KMS-11 (cell line): ENCODE measurements around the gene NDUFA7.
"Not testable (repeated sequence)": the region's sequence is repeated elsewhere in the genome, so short reads cannot be mapped to it uniquely, and the experiment has no call there.

ENCODE experiments used
- H2AFZ ChIP-seq: fragments of 200-600 bp; sonication (generic); 2 replicates; pipeline ENCODE4 v1.6.1; 2016; ENCODE audit warnings: antibody characterized with exemption, mixed run types, low read depth
- H3K27ac ChIP-seq: fragments of 200-600 bp; sonication (generic); 2 replicates; pipeline ENCODE4 v1.6.1; 2016; ENCODE audit warnings: mild to moderate bottlenecking, mixed run types
- H3K27me3 ChIP-seq: fragments of 200-600 bp; sonication (generic); 2 replicates; pipeline ENCODE4 v1.6.1; 2017; ENCODE audit warnings: mild to moderate bottlenecking, low read depth, mixed run types, moderate library complexity; ENCODE audit not compliant: insufficient read depth
- H3K36me3 ChIP-seq: fragments of 200-600 bp; sonication (generic); 2 replicates; pipeline ENCODE4 v1.6.1; 2017; ENCODE audit warnings: mild to moderate bottlenecking, mixed run types; ENCODE audit not compliant: insufficient read depth
- H3K4me1 ChIP-seq: fragments of 200-600 bp; sonication (generic); 2 replicates; pipeline ENCODE4 v1.6.1; 2016; ENCODE audit warnings: mild to moderate bottlenecking, low read depth, mixed run types; ENCODE audit not compliant: poor library complexity, severe bottlenecking
- H3K4me2 ChIP-seq: fragments of 200-600 bp; sonication (generic); 2 replicates; pipeline ENCODE4 v1.7.0; 2016; ENCODE audit warnings: mild to moderate bottlenecking, mixed run types
- H3K4me3 ChIP-seq: fragments of 200-600 bp; sonication (generic); IDR thresholded peaks from 2 replicates; pipeline ENCODE4 v1.6.1; 2017; ENCODE audit warnings: low read depth, low read length, mixed read lengths; ENCODE audit not compliant: insufficient read depth
- H3K79me2 ChIP-seq: fragments of 200-600 bp; sonication (generic); 2 replicates; pipeline ENCODE4 v1.6.1; 2016; ENCODE audit warnings: low read depth, mixed run types; ENCODE audit not compliant: insufficient read depth
- H3K9ac ChIP-seq: fragments of 200-600 bp; sonication (generic); 2 replicates; pipeline ENCODE4 v1.6.1; 2016; ENCODE audit warnings: mild to moderate bottlenecking, mixed run types
- H4K20me1 ChIP-seq: fragments of 200-600 bp; sonication (generic); 2 replicates; pipeline ENCODE4 v1.6.1; 2016; ENCODE audit warnings: mild to moderate bottlenecking, mixed run types; ENCODE audit not compliant: insufficient read depth
- CTCF ChIP-seq: fragments of 200-600 bp; sonication (generic); conservative IDR thresholded peaks from 2 replicates; pipeline ENCODE4 v1.6.1; 2017; ENCODE audit warnings: low read depth, mild to moderate bottlenecking, antibody characterized with exemption, low read length, moderate library complexity, mixed read lengths

The NDUFA7 gene

GRCh38 chr19:8360196-8360595 lies 39.0 kb upstream of the NDUFA7 start:
- peaks cover 7% of the 10 kb centered on the region for H3K4me1 ChIP-seq
- H3K4me3 ChIP-seq: no peak overlapping the region
- no peak overlapping the region for H2AFZ ChIP-seq
- no peak overlapping the region for H3K27ac ChIP-seq
- no peak overlapping the region for H3K4me2 ChIP-seq
- no peak overlapping the region for H3K9ac ChIP-seq
- no peaks in the 10 kb centered on the region for H4K20me1 ChIP-seq
- H3K79me2 ChIP-seq: no peaks in the 10 kb centered on the region
- TF ChIP-seq CTCF: no peak
- no peaks in the 10 kb centered on the region for H3K36me3 ChIP-seq
- no peaks in the 10 kb centered on the region for H3K27me3 ChIP-seq

- Histone ChIP-seq H4K20me1 (no peaks in the 10 kb centered on the region), H3K9ac (no peak overlapping the region), H3K4me1 (peaks cover 7% of the 10 kb centered on the region), H3K36me3 (no peaks in the 10 kb centered on the region), H2AFZ (no peak overlapping the region), H3K4me2 (no peak overlapping the region), H3K27me3 (no peaks in the 10 kb centered on the region), H3K4me3 (no peak overlapping the region), H3K27ac (no peak overlapping the region), H3K79me2 (no peaks in the 10 kb centered on the region)
- TF ChIP-seq CTCF: no peak
Measured at GRCh38 chr19:8358948-8359347, 37.8 kb upstream of the NDUFA7 start.

- Histone ChIP-seq H3K9ac (no peak overlapping the region), H3K4me1 (peaks cover 5% of the 10 kb centered on the region), H3K4me2 (no peak overlapping the region), H3K79me2 (no peaks in the 10 kb centered on the region), H3K4me3 (no peak overlapping the region), H2AFZ (no peak overlapping the region), H3K27me3 (peaks cover 5% of the 10 kb centered on the region; the same call in 1 of the 2 replicates), H4K20me1 (no peaks in the 10 kb centered on the region), H3K27ac (no peak overlapping the region), H3K36me3 (no peaks in the 10 kb centered on the region)
- TF ChIP-seq CTCF: no peak
Measured at GRCh38 chr19:8357007-8357521, 35.9 kb upstream of the NDUFA7 start.

- no peak overlapping the region for H3K4me3 ChIP-seq
- no peaks in the 10 kb centered on the region for H3K79me2 ChIP-seq
- no peaks in the 10 kb centered on the region for H3K36me3 ChIP-seq
- TF ChIP-seq CTCF: no peak
- H2AFZ ChIP-seq: no peak overlapping the region
- H3K27me3 ChIP-seq: peaks cover 10% of the 10 kb centered on the region; the same call in 1 of the 2 replicates
- H3K9ac ChIP-seq: no peak overlapping the region
- no peaks in the 10 kb centered on the region for H4K20me1 ChIP-seq
- H3K4me2 ChIP-seq: no peak overlapping the region
- H3K27ac ChIP-seq: no peak overlapping the region
- H3K4me1 ChIP-seq: no peaks in the 10 kb centered on the region
Measured at GRCh38 chr19:8355631-8356402, 34.6 kb upstream of the NDUFA7 start.

- H3K27ac ChIP-seq, H3K9ac ChIP-seq, H3K79me2 ChIP-seq, H3K36me3 ChIP-seq, H3K4me2 ChIP-seq, H3K4me1 ChIP-seq, H3K4me3 ChIP-seq, H4K20me1 ChIP-seq, H2AFZ ChIP-seq: not testable (repeated sequence)
- peaks cover 16% of the 10 kb centered on the region; the same call in 1 of the 2 replicates for H3K27me3 ChIP-seq
Measured at GRCh38 chr19:8352845-8353244, 31.7 kb upstream of the NDUFA7 start.
